MM.1S (cell line): ENCODE measurements around the gene MMP13.

ENCODE experiments used
- EZH2 ChIP-seq: fragments of 300-600 bp; sonication (generic); optimal IDR thresholded peaks from 2 replicates; pipeline ENCODE3; 2017; ENCODE audit warnings: low read depth, mild to moderate bottlenecking, antibody characterized with exemption, low read length, mixed read lengths
- TF ChIP-seq, protein P1 (sequence below): fragments of 300-600 bp; sonication (generic); IDR thresholded peaks from 2 replicates; pipeline ENCODE4 v1.5.1; 2016; ENCODE audit warnings: antibody characterized with exemption, low read length, mixed read lengths

DNA sequence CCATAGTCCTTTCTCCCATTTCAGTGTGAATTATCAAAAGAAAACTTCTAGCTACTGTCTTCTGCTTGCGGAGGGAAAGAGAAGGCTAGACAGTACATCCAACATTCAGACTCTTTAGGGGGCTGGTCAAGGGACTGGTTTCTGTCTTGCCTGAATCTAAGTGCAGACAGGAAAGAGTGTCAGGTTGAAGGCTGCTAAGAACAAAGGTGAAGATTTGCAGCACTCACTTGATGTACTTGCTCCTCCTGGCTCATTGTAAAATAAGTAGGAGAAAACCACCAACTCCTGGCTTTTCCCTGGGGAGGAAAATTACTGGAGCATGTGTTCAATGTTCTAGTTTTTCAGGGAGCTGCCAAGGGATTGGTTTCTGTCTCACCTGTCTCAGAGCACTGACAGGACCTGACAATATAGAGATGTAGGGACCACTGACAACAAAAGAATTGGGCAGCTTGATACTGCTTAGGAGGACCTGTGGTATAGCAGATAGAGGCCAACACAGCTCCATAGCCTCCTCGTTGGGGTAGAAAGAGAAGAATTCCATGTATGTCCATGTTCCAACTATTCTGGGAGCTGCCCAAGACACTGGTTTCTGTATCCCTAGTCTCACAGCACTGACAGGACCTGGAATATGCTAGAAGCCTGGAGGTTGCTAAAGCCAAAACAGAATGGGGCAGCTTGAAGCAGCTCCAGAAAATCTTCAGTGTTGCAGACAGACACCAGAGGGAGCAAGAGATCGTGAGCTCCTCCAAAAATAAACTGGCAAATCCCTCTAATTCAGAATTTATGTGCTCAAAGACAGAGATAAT, 41.1 kb downstream of the MMP13 start:
- TF ChIP-seq, protein P1, sequence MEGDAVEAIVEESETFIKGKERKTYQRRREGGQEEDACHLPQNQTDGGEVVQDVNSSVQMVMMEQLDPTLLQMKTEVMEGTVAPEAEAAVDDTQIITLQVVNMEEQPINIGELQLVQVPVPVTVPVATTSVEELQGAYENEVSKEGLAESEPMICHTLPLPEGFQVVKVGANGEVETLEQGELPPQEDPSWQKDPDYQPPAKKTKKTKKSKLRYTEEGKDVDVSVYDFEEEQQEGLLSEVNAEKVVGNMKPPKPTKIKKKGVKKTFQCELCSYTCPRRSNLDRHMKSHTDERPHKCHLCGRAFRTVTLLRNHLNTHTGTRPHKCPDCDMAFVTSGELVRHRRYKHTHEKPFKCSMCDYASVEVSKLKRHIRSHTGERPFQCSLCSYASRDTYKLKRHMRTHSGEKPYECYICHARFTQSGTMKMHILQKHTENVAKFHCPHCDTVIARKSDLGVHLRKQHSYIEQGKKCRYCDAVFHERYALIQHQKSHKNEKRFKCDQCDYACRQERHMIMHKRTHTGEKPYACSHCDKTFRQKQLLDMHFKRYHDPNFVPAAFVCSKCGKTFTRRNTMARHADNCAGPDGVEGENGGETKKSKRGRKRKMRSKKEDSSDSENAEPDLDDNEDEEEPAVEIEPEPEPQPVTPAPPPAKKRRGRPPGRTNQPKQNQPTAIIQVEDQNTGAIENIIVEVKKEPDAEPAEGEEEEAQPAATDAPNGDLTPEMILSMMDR: peak; percentile 48
- TF ChIP-seq EZH2: no peak
